ENCODE results near the gene HES4. TPM values are rescaled to one million over a fixed set of nuclear protein-coding genes. Genes with fewer than 3 reads are reported as not detected.
"Not testable (repeated sequence)": the region's sequence is repeated elsewhere in the genome, so short reads cannot be mapped to it uniquely, and the experiment has no call there.

Gene HES4
- polyA plus RNA-seq, 1 experiment, result 0.68 TPM

- TF ChIP-seq, protein P1, sequence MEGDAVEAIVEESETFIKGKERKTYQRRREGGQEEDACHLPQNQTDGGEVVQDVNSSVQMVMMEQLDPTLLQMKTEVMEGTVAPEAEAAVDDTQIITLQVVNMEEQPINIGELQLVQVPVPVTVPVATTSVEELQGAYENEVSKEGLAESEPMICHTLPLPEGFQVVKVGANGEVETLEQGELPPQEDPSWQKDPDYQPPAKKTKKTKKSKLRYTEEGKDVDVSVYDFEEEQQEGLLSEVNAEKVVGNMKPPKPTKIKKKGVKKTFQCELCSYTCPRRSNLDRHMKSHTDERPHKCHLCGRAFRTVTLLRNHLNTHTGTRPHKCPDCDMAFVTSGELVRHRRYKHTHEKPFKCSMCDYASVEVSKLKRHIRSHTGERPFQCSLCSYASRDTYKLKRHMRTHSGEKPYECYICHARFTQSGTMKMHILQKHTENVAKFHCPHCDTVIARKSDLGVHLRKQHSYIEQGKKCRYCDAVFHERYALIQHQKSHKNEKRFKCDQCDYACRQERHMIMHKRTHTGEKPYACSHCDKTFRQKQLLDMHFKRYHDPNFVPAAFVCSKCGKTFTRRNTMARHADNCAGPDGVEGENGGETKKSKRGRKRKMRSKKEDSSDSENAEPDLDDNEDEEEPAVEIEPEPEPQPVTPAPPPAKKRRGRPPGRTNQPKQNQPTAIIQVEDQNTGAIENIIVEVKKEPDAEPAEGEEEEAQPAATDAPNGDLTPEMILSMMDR (IDR thresholded peaks at IDR 0.05; ENCODE audit: low read depth, low read length), result no peak
- CTCF ChIA-PET, result interaction anchor here (0.7 to 2.9 kb wide), 4 partner anchors 8 to 10 kb away, joined by 3 to 14 read pairs (median 6); no protein-coding TSS in a partner anchor
- no peak for DNase-seq (ENCODE audit: low read depth, low spot score)
- POLR2A ChIA-PET, result interaction anchor here (1.2 kb wide), 1 partner anchor 280 kb away, joined by 3 read pairs; the partner anchor contains the start of gene UBE2J2
- H3K4me3 ChIP-seq (ENCODE audit: low read depth, low read length), result no peak overlapping the region
- no peak overlapping the region for H3K27ac ChIP-seq (ENCODE audit: low read depth, low read length)
- H3K27me3 ChIP-seq (ENCODE audit: control insufficient read depth, insufficient read depth, low read length), result peaks cover 12% of the 10 kb centered on the region
- peaks cover 23% of the 10 kb centered on the region for H3K9me3 ChIP-seq (ENCODE audit: control insufficient read depth, insufficient read depth, low read length)
These were observed 6.4 kb downstream of the HES4 start for GRCh38 chr1:993379-993995.

- ChIA-PET POLR2A (no interaction called here), CTCF (interaction anchor here (1.1 kb wide), 1 partner anchor 8 kb away, joined by 8 read pairs; no protein-coding TSS in a partner anchor)
- Histone ChIP-seq H3K27ac (ENCODE audit: low read depth, low read length) (no peak overlapping the region), H3K9me3 (ENCODE audit: control insufficient read depth, insufficient read depth, low read length) (peaks cover 23% of the 10 kb centered on the region), H3K27me3 (ENCODE audit: control insufficient read depth, insufficient read depth, low read length) (peaks cover 8% of the 10 kb centered on the region), H3K4me3 (ENCODE audit: low read depth, low read length) (no peak overlapping the region)
- TF ChIP-seq, protein P1 (IDR thresholded peaks at IDR 0.05; ENCODE audit: low read depth, low read length), result no peak
- DNase-seq (ENCODE audit: low read depth, low spot score), result no peak
These were observed 7.5 kb downstream of the HES4 start for GRCh38 chr1:992362-992761.

GRCh38 chr1:991895-992294, 8.0 kb downstream of the HES4 start:
- CTCF ChIA-PET, result interaction anchor here (0.6 to 1.1 kb wide), 2 partner anchors 7 to 72 kb away, joined by 3 to 8 read pairs; no protein-coding TSS in a partner anchor

GRCh38 chr1:991275-991674, 8.6 kb downstream of the HES4 start:
- CTCF ChIA-PET, result interaction anchor here (0.6 kb wide), 1 partner anchor 73 kb away, joined by 3 read pairs; no protein-coding TSS in a partner anchor
- POLR2A ChIA-PET; H3K4me3 ChIP-seq (ENCODE audit: low read depth, low read length); H3K27ac ChIP-seq (ENCODE audit: low read depth, low read length); H3K27me3 ChIP-seq (ENCODE audit: control insufficient read depth, insufficient read depth, low read length); DNase-seq (ENCODE audit: low read depth, low spot score): not testable (repeated sequence)
- H3K9me3 ChIP-seq (ENCODE audit: control insufficient read depth, insufficient read depth, low read length), result peaks cover 23% of the 10 kb centered on the region

More at GRCh38 chr1:991895-992294, 8.0 kb downstream of the HES4 start:
- POLR2A ChIA-PET, result no interaction called here
- H3K9me3 ChIP-seq (ENCODE audit: control insufficient read depth, insufficient read depth, low read length), result peaks cover 23% of the 10 kb centered on the region
- DNase-seq (ENCODE audit: low read depth, low spot score), result no peak
- H3K4me3 ChIP-seq (ENCODE audit: low read depth, low read length), result no peak overlapping the region
- H3K27me3 ChIP-seq (ENCODE audit: control insufficient read depth, insufficient read depth, low read length), result peaks cover 4% of the 10 kb centered on the region
- H3K27ac ChIP-seq (ENCODE audit: low read depth, low read length), result no peak overlapping the region
- TF ChIP-seq, protein P1 (IDR thresholded peaks at IDR 0.05; ENCODE audit: low read depth, low read length), result no peak

- POLR2A ChIA-PET; H3K27ac ChIP-seq (ENCODE audit: low read depth, low read length); CTCF ChIA-PET; H3K4me3 ChIP-seq (ENCODE audit: low read depth, low read length); DNase-seq (ENCODE audit: low read depth, low spot score): not testable (repeated sequence)
- peaks cover 16% of the 10 kb centered on the region for H3K9me3 ChIP-seq (ENCODE audit: control insufficient read depth, insufficient read depth, low read length)
- peaks cover 14% of the 10 kb centered on the region for H3K27me3 ChIP-seq (ENCODE audit: control insufficient read depth, insufficient read depth, low read length)
These were observed 11.8 kb downstream of the HES4 start for GRCh38 chr1:988061-988460.

- CTCF ChIA-PET, result interaction anchor here (0.9 to 1.8 kb wide), 10 partner anchors 7 to 79 kb away, joined by 3 to 15 read pairs (median 4); no protein-coding TSS in a partner anchor
- TF ChIP-seq, protein P1 (IDR thresholded peaks at IDR 0.05; ENCODE audit: low read depth, low read length), result no peak
- H3K9me3 ChIP-seq (ENCODE audit: control insufficient read depth, insufficient read depth, low read length), result no peaks in the 10 kb centered on the region; the same call in 1 of the 2 replicates
- no peak for DNase-seq (ENCODE audit: low read depth, low spot score)
- no peak overlapping the region for H3K4me3 ChIP-seq (ENCODE audit: low read depth, low read length)
- H3K27ac ChIP-seq (ENCODE audit: low read depth, low read length), result no peak overlapping the region
- H3K27me3 ChIP-seq (ENCODE audit: control insufficient read depth, insufficient read depth, low read length), result peaks cover 35% of the 10 kb centered on the region
- POLR2A ChIA-PET, result no interaction called here
These were observed 14.8 kb downstream of the HES4 start for GRCh38 chr1:985126-985525.

Data from AG04450 (cell line).